Neutrophil (primary cell): ENCODE results near the gene TMEM132D.

Source experiments
- H3K27ac ChIP-seq: fragments of 200-600 bp; sonication (generic); 2 replicates; pipeline ENCODE4 v1.5.1; 2016; ENCODE audit warnings: mild to moderate bottlenecking, moderate library complexity
- H3K27me3 ChIP-seq: fragments of 200-600 bp; sonication (generic); 2 replicates; pipeline ENCODE4 v1.6.0; 2016; ENCODE audit warnings: mild to moderate bottlenecking
- H3K36me3 ChIP-seq: fragments of 200-600 bp; sonication (generic); 2 replicates; pipeline ENCODE4 v1.5.1; 2017
- H3K4me1 ChIP-seq, 2 experiments: fragments of 200-600 bp in 1 of 2; sonication (generic) in 1 of 2; 1 replicate in 1 of 2; 2 replicates in 1 of 2; pipeline versions ENCODE4 v1.5.1 to v1.6.1; 2013 to 2016; ENCODE audit warnings: low read depth in 1 of 2, low read length in 1 of 2, mild to moderate bottlenecking in 1 of 2, moderate library complexity in 1 of 2; ENCODE audit not compliant: control insufficient read depth in 1 of 2, insufficient read depth in 1 of 2
- H3K4me3 ChIP-seq, 2 experiments: fragments of 200-600 bp in 1 of 2; sonication (generic) in 1 of 2; 1 replicate in 1 of 2; 2 replicates in 1 of 2; pipeline ENCODE4 v1.5.1; 2013 to 2016; ENCODE audit warnings: low read depth in 1 of 2, low read length in 1 of 2, mild to moderate bottlenecking in 1 of 2, moderate library complexity in 1 of 2
- H3K9me3 ChIP-seq: fragments of 200-600 bp; sonication (generic); 2 replicates; pipeline ENCODE4 v1.5.1; 2016
- TF ChIP-seq, protein P1 (sequence below): fragments of 200-600 bp; sonication (generic); IDR thresholded peaks from 2 replicates; pipeline ENCODE4 v1.5.1; 2016; ENCODE audit warnings: antibody characterized with exemption

The TMEM132D gene

DNA sequence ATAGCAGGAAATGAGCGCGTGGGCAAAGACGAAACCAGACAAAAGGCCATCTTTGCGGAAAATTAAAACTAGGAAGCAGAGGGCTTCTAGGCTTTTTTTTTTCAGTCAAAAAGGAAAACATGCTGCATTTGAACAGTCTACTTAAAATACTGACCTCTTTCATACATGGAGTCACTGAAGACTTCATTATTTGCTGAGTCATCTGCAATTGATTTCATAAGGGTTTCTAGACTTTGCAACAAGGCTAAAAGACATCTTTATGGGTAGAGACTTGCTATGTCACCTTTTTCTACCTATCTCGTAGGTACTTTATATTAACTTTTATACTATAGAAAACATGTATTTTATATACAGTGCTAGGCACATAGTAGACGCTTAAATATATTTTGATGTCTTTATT lies 238.4 kb downstream of the TMEM132D start:
- H3K36me3 ChIP-seq, result no peaks in the 10 kb centered on the region
- H3K27me3 ChIP-seq, result no peaks in the 10 kb centered on the region
- H3K27ac ChIP-seq, result no peak overlapping the region
- no peak overlapping the region for H3K4me3 ChIP-seq
- TF ChIP-seq, protein P1, sequence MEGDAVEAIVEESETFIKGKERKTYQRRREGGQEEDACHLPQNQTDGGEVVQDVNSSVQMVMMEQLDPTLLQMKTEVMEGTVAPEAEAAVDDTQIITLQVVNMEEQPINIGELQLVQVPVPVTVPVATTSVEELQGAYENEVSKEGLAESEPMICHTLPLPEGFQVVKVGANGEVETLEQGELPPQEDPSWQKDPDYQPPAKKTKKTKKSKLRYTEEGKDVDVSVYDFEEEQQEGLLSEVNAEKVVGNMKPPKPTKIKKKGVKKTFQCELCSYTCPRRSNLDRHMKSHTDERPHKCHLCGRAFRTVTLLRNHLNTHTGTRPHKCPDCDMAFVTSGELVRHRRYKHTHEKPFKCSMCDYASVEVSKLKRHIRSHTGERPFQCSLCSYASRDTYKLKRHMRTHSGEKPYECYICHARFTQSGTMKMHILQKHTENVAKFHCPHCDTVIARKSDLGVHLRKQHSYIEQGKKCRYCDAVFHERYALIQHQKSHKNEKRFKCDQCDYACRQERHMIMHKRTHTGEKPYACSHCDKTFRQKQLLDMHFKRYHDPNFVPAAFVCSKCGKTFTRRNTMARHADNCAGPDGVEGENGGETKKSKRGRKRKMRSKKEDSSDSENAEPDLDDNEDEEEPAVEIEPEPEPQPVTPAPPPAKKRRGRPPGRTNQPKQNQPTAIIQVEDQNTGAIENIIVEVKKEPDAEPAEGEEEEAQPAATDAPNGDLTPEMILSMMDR, result no peak
- no peaks in the 10 kb centered on the region for H3K4me1 ChIP-seq
- no peaks in the 10 kb centered on the region for H3K9me3 ChIP-seq

DNA sequence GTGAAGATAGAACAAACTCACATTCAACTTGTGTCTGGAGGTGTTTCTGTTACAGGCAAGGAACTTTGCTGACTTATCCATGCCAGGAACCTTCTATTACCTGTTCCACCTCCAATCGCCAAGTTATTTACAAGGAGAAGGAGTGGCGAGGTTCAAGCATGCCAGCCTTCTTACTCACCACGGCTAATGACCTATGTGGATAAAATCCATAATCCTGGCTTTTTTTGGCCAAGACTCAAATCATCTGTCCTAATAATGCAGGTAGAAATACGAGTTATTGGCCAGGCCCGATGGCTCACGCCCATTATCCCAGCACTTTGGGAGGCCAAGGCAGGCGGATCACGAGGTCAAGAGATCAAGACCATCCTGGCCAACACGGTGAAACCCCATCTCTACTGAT lies 241.6 kb downstream of the TMEM132D start:
- no peak overlapping the region for H3K27ac ChIP-seq
- no peak overlapping the region for H3K4me3 ChIP-seq
- no peaks in the 10 kb centered on the region for H3K27me3 ChIP-seq
- H3K4me1 ChIP-seq, result no peaks in the 10 kb centered on the region
- H3K36me3 ChIP-seq, result no peaks in the 10 kb centered on the region
- H3K9me3 ChIP-seq, result no peaks in the 10 kb centered on the region
- TF ChIP-seq, protein P1, result no peak

DNA sequence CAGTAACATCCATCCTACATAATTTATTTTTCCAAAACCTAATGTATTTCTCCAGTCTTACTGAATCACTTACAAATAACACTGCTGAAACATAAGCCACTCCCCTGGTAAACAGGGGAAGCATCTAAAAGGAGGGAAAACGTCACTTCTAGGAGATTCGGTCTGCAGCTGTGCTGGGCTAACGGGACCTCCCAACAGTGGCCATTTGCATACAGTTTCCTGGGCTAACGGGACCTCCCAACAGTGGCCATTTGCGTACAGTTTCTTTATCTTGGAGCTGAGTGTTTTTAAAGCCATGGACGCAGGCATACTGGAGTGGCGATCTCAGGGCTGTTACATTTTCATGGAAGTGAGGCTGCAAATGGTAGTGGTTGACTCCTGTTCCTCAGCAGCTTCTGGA lies 242.9 kb downstream of the TMEM132D start:
- Histone ChIP-seq H3K9me3 (no peaks in the 10 kb centered on the region), H3K4me1 (no peaks in the 10 kb centered on the region), H3K27ac (no peak overlapping the region), H3K27me3 (no peaks in the 10 kb centered on the region), H3K4me3 (no peak overlapping the region), H3K36me3 (no peaks in the 10 kb centered on the region)
- TF ChIP-seq, protein P1, result no peak

- H3K4me1 ChIP-seq, result no peaks in the 10 kb centered on the region
- H3K27me3 ChIP-seq, result no peaks in the 10 kb centered on the region
- no peaks in the 10 kb centered on the region for H3K9me3 ChIP-seq
- TF ChIP-seq, protein P1, result no peak
- no peak overlapping the region for H3K27ac ChIP-seq
- H3K4me3 ChIP-seq, result no peak overlapping the region
- no peaks in the 10 kb centered on the region for H3K36me3 ChIP-seq
Measured at GRCh38 chr12:129659961-129660622, 243.7 kb downstream of the TMEM132D start.

GRCh38 chr12:129657179-129657578 lies 246.6 kb downstream of the TMEM132D start:
- H3K4me1 ChIP-seq, result no peaks in the 10 kb centered on the region
- H3K27ac ChIP-seq, result no peak overlapping the region
- no peaks in the 10 kb centered on the region for H3K36me3 ChIP-seq
- TF ChIP-seq, protein P1, result no peak
- no peak overlapping the region for H3K4me3 ChIP-seq
- H3K27me3 ChIP-seq, result no peaks in the 10 kb centered on the region
- no peaks in the 10 kb centered on the region for H3K9me3 ChIP-seq

GRCh38 chr12:129651951-129652350 lies 251.9 kb downstream of the TMEM132D start:
- TF ChIP-seq, protein P1, result no peak

More at GRCh38 chr12:129651951-129652350, 251.9 kb downstream of the TMEM132D start:
- H3K27me3 ChIP-seq, result no peaks in the 10 kb centered on the region
- no peaks in the 10 kb centered on the region for H3K36me3 ChIP-seq
- H3K9me3 ChIP-seq, result no peaks in the 10 kb centered on the region
- H3K27ac ChIP-seq, result no peak overlapping the region
- H3K4me3 ChIP-seq, result no peak overlapping the region
- no peaks in the 10 kb centered on the region for H3K4me1 ChIP-seq
